Right kidney (tissue), 1 donor: Measurements from ENCODE around the gene ECM1.

Experiments used
- DNase-seq: peaks from one replicate; pipeline ENCODE4 v3.0.0-alpha.2; 2016

ECM1 gene

DNA sequence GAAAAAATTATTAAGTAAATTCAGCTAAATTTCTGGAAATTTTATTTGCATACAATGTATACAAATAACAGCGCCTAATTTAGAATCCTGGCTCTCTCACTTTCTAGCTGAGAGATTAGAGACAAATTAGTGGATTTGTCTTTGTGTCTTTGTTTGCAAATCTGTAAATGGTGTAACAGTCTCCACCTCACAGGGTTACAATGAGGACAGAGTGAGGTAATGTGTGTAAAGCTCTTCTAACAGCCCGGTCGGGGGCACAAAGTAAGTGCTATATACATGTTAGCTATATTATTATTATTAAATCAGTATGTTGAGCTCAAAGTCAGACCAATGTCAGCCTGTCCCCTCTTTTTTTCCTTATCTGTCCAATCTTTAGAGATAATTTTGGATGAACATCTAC is 36.3 kb downstream of the ECM1 start:
- no peak for DNase-seq

GRCh38 chr1:150545486-150546032 is 37.6 kb downstream of the ECM1 start:
- DNase-seq = no peak

DNA sequence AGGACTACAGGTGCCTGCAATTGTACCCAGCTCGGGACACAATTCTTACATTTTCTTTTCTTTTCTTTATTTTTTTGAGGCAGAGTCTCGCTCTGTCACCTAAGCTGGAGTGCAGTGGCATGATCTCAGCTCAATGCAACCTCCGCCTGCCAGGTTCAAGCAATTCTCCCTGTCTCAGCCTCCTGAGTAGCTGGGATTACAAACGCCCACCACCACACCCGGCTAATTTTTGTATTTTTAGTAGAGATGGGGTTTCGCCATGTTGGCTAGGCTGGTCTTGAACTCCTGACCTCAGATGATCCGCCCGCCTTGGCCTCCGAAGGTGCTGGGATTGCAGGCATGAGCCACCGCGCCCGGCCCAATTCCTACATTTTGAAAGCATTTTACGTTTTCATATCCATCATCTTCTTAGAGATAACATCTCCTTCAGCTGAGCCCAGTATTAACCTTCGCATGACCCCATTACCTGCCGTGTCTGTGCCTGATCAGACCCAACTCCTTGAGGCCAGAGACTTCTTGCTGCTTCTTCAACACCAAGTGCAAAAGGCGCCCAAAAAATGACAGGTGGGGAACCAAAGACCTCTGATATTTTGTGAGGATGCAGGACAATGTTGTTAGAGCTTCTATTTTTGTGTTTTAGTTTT is 38.5 kb downstream of the ECM1 start:
- no peak for DNase-seq

DNA sequence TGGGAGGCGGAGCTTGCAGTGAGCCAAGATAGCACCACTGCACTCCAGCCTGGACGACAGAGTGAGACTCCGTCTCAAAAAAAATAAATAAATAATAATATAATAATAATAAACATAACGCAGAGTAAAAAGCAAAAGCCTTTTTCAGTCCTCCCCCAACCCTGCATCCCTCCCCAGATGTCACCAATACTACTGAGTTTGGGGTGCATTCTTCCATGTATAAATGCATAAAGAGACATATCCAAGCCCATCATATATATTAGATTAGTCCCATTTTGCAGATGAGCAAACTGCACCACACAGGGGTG is 40.4 kb downstream of the ECM1 start:
- DNase-seq = no peak

GRCh38 chr1:150548632-150549495 is 41.0 kb downstream of the ECM1 start, which contains the start of gene ADAMTSL4:
Gene ADAMTSL4 (plus strand): TSS chr1:150549408. CDS start chr1:150552289, 2,881 bp downstream.
- peak; percentile 90 for DNase-seq

- no peak for DNase-seq
Observed at GRCh38 chr1:150549496-150550221, 41.8 kb downstream of the ECM1 start.

GRCh38 chr1:150550222-150551050 is 42.5 kb downstream of the ECM1 start:
- no peak for DNase-seq

- no peak for DNase-seq
Observed at GRCh38 chr1:150551051-150551783, 43.3 kb downstream of the ECM1 start.

DNA sequence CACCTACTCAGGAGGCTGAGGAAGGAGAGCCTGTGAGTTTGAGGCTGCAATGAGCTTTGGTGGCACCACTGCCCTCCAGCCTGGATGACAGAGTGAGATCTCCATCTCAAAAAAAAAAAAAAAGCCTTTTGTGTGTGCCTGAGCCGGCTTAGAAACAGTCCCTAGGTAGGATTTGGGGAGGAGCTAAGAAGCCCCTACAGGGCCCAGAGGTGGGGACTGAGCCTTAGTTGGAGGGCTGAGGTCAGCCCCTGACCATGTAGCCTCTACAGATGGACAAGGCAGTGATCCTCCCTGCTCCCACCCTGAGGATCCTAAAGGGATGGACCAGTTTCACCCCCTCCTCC is 43.8 kb downstream of the ECM1 start:
- no peak for DNase-seq

GRCh38 chr1:150552128-150552910 is 44.4 kb downstream of the ECM1 start:
- DNase-seq = peak; percentile 52

- DNase-seq = no peak
Observed at GRCh38 chr1:150552911-150553289, 45.0 kb downstream of the ECM1 start.

DNA sequence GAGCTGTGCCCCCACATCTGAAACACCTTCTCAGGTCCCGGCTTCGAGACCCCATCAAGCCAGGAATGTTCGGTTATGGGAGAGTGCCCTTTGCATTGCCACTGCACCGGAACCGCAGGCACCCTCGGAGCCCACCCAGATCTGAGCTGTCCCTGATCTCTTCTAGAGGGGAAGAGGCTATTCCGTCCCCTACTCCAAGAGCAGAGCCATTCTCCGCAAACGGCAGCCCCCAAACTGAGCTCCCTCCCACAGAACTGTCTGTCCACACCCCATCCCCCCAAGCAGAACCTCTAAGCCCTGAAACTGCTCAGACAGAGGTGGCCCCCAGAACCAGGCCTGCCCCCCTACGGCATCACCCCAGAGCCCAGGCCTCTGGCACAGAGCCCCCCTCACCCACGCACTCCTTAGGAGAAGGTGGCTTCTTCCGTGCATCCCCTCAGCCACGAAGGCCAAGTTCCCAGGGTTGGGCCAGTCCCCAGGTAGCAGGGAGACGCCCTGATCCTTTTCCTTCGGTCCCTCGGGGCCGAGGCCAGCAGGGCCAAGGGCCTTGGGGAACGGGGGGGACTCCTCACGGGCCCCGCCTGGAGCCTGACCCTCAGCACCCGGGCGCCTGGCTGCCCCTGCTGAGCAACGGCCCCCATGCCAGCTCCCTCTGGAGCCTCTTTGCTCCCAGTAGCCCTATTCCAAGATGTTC is 45.6 kb downstream of the ECM1 start:
- DNase-seq = no peak

DNA sequence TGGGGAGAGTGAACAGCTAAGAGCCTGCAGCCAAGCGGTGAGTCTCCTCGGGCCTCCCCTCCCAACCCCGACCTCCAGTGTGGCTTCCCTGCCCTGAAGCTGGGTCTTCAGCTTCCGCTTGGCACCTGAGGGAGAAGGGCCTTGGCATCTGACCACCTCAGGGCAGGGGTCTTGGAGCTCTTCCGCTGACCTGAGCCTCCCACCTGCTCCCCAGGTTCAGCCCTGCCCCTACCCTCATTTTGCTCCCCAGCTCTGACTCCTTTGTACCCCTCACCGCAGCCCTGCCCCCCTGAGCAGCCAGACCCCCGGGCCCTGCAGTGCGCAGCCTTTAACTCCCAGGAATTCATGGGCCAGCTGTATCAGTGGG is 46.2 kb downstream of the ECM1 start:
- DNase-seq = no peak

- no peak for DNase-seq
Observed at GRCh38 chr1:150555198-150555970, 47.5 kb downstream of the ECM1 start.

DNA sequence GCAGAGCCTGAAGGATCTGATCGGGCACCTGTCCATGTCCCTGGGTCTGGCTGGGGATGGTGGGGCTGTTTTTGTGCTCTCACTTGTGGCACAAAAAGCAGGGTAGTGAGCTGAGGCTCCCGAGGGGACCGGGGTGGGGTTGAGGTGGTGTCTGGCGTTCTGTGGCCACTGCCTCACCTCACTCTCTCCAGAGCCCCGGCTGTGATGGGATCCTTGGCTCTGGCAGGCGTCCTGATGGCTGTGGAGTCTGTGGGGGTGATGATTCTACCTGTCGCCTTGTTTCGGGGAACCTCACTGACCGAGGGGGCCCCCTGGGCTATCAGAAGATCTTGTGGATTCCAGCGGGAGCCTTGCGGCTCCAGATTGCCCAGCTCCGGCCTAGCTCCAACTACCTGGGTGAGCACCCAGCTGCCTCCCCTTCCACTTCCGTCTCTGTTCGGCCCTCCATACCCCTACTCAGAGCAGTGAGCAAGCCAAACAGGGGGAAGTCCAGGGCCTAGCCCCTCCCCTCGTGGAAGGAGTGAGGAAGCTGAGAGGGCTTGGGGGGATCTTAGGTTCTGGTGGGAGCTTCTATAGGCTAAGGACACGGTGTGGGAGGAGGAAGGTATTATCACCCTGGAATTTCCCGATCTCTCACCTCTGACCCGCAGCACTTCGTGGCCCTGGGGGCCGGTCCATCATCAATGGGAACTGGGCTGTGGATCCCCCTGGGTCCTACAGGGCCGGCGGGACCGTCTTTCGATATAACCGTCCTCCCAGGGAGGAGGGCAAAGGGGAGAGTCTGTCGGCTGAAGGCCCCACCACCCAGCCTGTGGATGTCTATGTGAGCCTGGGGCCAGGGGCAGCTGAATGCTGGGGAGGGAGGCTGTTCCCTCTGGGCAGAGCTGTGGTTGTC is 48.3 kb downstream of the ECM1 start:
- DNase-seq = no peak

DNA sequence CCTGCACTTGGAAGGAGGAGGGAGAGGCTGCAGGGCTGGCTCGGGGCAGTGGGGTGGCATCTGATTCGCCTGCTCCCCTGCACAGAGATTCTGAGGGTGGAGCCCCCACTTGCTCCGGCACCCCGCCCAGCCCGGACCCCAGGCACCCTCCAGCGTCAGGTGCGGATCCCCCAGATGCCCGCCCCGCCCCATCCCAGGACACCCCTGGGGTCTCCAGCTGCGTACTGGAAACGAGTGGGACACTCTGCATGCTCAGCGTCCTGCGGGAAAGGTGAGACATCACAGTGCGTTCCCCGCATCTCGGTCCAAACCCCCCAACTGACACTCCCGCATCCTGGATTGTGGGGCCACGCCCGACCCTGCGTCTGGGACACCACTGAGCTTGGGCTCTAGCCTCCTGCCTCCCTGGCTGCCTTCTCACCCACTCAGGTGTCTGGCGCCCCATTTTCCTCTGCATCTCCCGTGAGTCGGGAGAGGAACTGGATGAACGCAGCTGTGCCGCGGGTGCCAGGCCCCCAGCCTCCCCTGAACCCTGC is 49.2 kb downstream of the ECM1 start:
- DNase-seq = no peak

DNA sequence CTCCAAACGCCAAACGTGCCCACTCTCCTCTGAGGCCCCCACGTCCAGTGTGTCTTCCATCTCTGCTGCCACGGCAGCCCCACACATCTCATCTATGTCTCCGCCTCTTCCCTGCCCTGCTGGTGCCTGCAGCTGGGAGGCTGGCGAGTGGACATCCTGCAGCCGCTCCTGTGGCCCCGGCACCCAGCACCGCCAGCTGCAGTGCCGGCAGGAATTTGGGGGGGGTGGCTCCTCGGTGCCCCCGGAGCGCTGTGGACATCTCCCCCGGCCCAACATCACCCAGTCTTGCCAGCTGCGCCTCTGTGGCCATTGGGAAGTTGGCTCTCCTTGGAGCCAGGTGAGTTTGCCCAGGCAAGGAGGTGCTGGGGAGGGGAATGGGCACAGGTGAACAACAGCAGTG is 49.9 kb downstream of the ECM1 start:
- no peak for DNase-seq

GRCh38 chr1:150558303-150558704 is 50.4 kb downstream of the ECM1 start:
- no peak for DNase-seq
